DND-41 (cell line): ENCODE measurements around the gene ACSM5.
"Not testable (repeated sequence)": the region's sequence is repeated elsewhere in the genome, so short reads cannot be mapped to it uniquely, and the experiment has no call there.

ENCODE experiments used
- CTCF ChIP-seq: IDR thresholded peaks from 2 replicates; pipeline ENCODE4 v1.5.1; 2012; ENCODE audit warnings: borderline replicate concordance, low read length, moderate library complexity, mild to moderate bottlenecking; ENCODE audit not compliant: poor library complexity, severe bottlenecking; ENCODE audit errors: extremely low read depth
- EZH2 ChIP-seq: IDR thresholded peaks from 3 replicates; pipeline ENCODE4 v1.6.1; 2012; ENCODE audit warnings: borderline replicate concordance, low read depth, mild to moderate bottlenecking, moderate library complexity, low read length, inconsistent platforms; ENCODE audit not compliant: severe bottlenecking

- TF ChIP-seq CTCF, EZH2: not testable (repeated sequence)
Measured at GRCh38 chr16:20419093-20419492, 9.8 kb downstream of the ACSM5 start.
